Measurements from ENCODE around the gene PTPN1. TPM values are rescaled to one million over a fixed set of nuclear protein-coding genes. Genes with fewer than 3 reads are reported as not detected.
A peak's percentile ranks its signal among the peaks of the same experiment; 100 is the strongest.

The PTPN1 gene
- total and polyA plus RNA-seq, 2 of the 13 experiments (the other 11 are each of a cell fraction or from before 2014, with no cell fraction given), result 17.7 to 37.2 TPM

DNA sequence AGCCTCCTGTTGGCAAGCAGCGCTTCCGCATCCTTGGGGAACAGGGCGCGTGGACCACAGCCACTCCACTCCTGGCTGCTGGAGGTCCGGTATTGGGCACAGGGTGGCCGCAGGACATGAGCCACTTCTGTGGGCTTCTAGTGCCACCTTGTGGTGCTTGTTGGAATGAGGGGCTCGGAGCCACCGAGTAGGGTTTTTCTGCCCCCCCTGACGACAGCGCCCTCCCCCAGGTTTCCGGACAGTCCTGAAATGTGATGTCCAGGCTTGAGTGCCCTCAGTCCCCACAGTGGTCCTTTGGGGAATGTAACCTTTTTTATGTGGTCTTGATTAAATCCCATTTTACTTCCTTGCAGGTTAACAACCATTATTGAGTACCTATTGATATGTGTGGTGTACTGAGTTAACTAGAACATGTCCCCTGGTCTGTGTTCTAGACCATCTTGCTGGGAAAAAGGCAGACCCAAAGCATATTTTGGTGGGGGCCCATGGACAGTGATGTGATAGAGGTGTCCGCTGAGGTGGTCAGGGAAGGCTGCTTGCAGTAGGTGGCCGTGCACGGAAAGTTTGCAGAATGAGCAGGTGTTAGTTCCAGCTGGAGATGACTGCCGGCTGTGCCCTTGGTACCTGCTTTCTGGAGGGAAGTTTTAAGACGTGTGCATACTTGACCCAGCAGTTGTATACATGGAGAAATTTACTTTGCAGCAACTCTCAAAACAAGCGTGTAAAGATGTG, 70.0 kb downstream of the PTPN1 start (continued):
- TF ChIP-seq HDAC1 (CRISPR knock-in tag; IDR thresholded peaks at IDR 0.05) (no peak), ZNF124 (CRISPR knock-in tag; IDR thresholded peaks at IDR 0.05) (no peak), HOXA3 (CRISPR knock-in tag; IDR thresholded peaks at IDR 0.05) (peak; percentile 62), EEA1 (CRISPR knock-in tag; IDR thresholded peaks at IDR 0.05; ENCODE audit: borderline replicate concordance) (no peak), FOXO1 (CRISPR knock-in tag; IDR thresholded peaks at IDR 0.05) (no peak), AGO2 (optimal IDR thresholded peaks at IDR 0.05; ENCODE audit: low read depth, low read length) (no peak), NONO (IDR thresholded peaks at IDR 0.05) (no peak), NONO (CRISPR knock-in tag; conservative IDR thresholded peaks at IDR 0.05) (peak; percentile 49; the same call in 1 of the 2 replicates), EED (CRISPR knock-in tag; IDR thresholded peaks at IDR 0.05) (0 out of 2 replicates have a peak, but pooled peaks have one; percentile 72), KLF16 (CRISPR knock-in tag; IDR thresholded peaks at IDR 0.05) (no peak), ZNF569 (CRISPR knock-in tag; IDR thresholded peaks at IDR 0.05; ENCODE audit: borderline replicate concordance) (no peak), KDM1A (CRISPR knock-in tag; IDR thresholded peaks at IDR 0.05) (no peak), DMAP1 (CRISPR knock-in tag; IDR thresholded peaks at IDR 0.05) (no peak)
- TF ChIP-seq, protein P1, sequence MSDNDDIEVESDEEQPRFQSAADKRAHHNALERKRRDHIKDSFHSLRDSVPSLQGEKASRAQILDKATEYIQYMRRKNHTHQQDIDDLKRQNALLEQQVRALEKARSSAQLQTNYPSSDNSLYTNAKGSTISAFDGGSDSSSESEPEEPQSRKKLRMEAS (IDR thresholded peaks at IDR 0.05), result no peak; the same call in 1 of the 2 replicates
- TF ChIP-seq, protein P2, sequence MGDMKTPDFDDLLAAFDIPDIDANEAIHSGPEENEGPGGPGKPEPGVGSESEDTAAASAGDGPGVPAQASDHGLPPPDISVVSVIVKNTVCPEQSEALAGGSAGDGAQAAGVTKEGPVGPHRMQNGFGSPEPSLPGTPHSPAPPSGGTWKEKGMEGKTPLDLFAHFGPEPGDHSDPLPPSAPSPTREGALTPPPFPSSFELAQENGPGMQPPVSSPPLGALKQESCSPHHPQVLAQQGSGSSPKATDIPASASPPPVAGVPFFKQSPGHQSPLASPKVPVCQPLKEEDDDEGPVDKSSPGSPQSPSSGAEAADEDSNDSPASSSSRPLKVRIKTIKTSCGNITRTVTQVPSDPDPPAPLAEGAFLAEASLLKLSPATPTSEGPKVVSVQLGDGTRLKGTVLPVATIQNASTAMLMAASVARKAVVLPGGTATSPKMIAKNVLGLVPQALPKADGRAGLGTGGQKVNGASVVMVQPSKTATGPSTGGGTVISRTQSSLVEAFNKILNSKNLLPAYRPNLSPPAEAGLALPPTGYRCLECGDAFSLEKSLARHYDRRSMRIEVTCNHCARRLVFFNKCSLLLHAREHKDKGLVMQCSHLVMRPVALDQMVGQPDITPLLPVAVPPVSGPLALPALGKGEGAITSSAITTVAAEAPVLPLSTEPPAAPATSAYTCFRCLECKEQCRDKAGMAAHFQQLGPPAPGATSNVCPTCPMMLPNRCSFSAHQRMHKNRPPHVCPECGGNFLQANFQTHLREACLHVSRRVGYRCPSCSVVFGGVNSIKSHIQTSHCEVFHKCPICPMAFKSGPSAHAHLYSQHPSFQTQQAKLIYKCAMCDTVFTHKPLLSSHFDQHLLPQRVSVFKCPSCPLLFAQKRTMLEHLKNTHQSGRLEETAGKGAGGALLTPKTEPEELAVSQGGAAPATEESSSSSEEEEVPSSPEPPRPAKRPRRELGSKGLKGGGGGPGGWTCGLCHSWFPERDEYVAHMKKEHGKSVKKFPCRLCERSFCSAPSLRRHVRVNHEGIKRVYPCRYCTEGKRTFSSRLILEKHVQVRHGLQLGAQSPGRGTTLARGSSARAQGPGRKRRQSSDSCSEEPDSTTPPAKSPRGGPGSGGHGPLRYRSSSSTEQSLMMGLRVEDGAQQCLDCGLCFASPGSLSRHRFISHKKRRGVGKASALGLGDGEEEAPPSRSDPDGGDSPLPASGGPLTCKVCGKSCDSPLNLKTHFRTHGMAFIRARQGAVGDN (CRISPR knock-in tag; IDR thresholded peaks at IDR 0.05), result peak; percentile 71
- TF ChIP-seq, protein P3, sequence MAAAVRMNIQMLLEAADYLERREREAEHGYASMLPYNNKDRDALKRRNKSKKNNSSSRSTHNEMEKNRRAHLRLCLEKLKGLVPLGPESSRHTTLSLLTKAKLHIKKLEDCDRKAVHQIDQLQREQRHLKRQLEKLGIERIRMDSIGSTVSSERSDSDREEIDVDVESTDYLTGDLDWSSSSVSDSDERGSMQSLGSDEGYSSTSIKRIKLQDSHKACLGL (CRISPR knock-in tag; IDR thresholded peaks at IDR 0.05), result no peak
- TF ChIP-seq, protein P4, sequence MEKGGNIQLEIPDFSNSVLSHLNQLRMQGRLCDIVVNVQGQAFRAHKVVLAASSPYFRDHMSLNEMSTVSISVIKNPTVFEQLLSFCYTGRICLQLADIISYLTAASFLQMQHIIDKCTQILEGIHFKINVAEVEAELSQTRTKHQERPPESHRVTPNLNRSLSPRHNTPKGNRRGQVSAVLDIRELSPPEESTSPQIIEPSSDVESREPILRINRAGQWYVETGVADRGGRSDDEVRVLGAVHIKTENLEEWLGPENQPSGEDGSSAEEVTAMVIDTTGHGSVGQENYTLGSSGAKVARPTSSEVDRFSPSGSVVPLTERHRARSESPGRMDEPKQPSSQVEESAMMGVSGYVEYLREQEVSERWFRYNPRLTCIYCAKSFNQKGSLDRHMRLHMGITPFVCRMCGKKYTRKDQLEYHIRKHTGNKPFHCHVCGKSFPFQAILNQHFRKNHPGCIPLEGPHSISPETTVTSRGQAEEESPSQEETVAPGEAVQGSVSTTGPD (CRISPR knock-in tag; IDR thresholded peaks at IDR 0.05), result no peak
- TF ChIP-seq, protein P5, sequence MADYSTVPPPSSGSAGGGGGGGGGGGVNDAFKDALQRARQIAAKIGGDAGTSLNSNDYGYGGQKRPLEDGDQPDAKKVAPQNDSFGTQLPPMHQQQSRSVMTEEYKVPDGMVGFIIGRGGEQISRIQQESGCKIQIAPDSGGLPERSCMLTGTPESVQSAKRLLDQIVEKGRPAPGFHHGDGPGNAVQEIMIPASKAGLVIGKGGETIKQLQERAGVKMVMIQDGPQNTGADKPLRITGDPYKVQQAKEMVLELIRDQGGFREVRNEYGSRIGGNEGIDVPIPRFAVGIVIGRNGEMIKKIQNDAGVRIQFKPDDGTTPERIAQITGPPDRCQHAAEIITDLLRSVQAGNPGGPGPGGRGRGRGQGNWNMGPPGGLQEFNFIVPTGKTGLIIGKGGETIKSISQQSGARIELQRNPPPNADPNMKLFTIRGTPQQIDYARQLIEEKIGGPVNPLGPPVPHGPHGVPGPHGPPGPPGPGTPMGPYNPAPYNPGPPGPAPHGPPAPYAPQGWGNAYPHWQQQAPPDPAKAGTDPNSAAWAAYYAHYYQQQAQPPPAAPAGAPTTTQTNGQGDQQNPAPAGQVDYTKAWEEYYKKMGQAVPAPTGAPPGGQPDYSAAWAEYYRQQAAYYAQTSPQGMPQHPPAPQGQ (CRISPR knock-in tag; IDR thresholded peaks at IDR 0.05; ENCODE audit: borderline replicate concordance), result no peak
- TF ChIP-seq, protein P6, sequence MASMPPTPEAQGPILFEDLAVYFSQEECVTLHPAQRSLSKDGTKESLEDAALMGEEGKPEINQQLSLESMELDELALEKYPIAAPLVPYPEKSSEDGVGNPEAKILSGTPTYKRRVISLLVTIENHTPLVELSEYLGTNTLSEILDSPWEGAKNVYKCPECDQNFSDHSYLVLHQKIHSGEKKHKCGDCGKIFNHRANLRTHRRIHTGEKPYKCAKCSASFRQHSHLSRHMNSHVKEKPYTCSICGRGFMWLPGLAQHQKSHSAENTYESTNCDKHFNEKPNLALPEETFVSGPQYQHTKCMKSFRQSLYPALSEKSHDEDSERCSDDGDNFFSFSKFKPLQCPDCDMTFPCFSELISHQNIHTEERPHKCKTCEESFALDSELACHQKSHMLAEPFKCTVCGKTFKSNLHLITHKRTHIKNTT (CRISPR knock-in tag; IDR thresholded peaks at IDR 0.05), result no peak
